ENCODE data around the gene HERC3. TPM values are rescaled to one million over a fixed set of nuclear protein-coding genes. Genes with fewer than 3 reads are reported as not detected.

Gene HERC3
- total and polyA plus RNA-seq, 8 donors: 4.4 to 58.0 (median 34.2) TPM

DNA sequence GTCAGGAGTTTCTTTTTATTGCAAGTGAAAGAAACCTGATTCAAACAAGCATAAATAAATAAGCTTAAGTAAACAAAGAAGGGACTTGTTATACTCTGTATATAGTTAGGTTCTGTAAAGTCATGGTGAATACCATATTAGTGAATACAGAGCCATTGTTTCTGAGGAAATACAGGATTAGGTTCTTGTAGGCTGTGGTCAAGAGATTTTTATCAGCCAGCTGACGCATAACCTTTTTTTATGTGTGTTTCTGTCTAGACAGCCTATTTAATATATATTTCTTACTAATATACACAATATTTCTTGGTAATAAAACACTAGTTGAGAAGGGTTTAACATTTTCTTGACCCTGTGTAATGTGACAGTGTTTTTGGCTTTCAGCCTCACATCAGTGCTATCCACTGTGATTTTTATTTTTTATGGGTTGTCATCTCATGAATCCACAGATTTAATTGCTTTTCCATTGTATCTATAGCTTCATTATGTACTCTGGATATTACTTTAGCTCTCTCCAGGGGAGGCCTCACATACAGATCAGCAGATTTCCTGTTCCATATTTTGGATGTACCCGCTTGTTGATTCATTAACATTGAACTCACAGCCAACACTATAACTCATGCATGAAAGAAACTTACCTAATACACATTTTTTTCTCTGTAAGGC lies 8.0 kb downstream of the HERC3 start:
- H3K36me3 ChIP-seq: peaks cover 6 to 19% (median 17%) of the 10 kb centered on the region in 4 donors
- WGBS, 5 donors: 60 to 74% (median 67%) methylated on average over 2 of the region's 2 CpGs
- no peak for TF ChIP-seq POLR2A (IDR thresholded peaks at IDR 0.05)
- peaks cover 11 to 64% (median 44%) of the 10 kb centered on the region in 4 donors for H3K4me1 ChIP-seq
- no peaks in the 10 kb centered on the region for H3K27me3 ChIP-seq
- H3K4me3 ChIP-seq: no peak overlapping the region
- intact Hi-C loops (cut with DNase I; ENCODE audit: low total_unique reads): no loop called here
- DNase-seq: no peak
- H3K27ac ChIP-seq: peak overlapping the region in 4 of 5 donors; percentile 45 to 68 (median 57)
- H3K9me3 ChIP-seq: no peaks in the 10 kb centered on the region

GRCh38 chr4:88604978-88605678 lies 12.8 kb downstream of the HERC3 start:
- intact Hi-C loops (cut with DNase I; ENCODE audit: low total_unique reads): no loop called here
- Histone ChIP-seq H3K36me3 (peaks cover 0 to 39% (median 29%) of the 10 kb centered on the region in 4 donors), H3K27ac (no peak overlapping the region), H3K27me3 (no peaks in the 10 kb centered on the region), H3K4me1 (peaks cover 2 to 40% (median 21%) of the 10 kb centered on the region in 4 donors), H3K9me3 (no peaks in the 10 kb centered on the region), H3K4me3 (no peak overlapping the region)
- 89 to 100% (median 89%) methylated on average over 1 of the region's 1 CpG for whole genome bisulfite sequencing, 5 donors
- TF ChIP-seq POLR2A (IDR thresholded peaks at IDR 0.05) (no peak), CTCF (IDR thresholded peaks at IDR 0.05) (no peak), POLR2AphosphoS5 (IDR thresholded peaks at IDR 0.05) (no peak), EP300 (IDR thresholded peaks at IDR 0.05) (no peak)
- DNase-seq: no peak

DNA sequence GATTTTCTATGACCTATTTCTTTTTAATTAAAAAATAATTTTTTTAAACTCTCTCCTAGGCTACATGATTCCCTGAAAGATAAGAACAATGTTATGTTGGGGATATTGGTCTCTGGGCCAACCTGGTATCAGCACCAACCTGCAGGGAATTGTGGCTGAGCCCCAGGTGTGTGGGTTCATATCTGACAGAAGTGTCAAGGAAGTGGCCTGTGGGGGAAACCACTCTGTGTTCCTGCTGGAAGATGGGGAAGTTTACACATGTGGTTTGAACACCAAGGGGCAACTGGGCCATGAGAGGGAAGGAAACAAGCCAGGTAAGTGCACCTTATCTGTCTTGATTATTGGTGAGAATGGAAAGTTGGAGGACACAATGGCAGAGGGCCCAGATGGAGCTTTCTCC lies 13.5 kb downstream of the HERC3 start:
- Histone ChIP-seq H3K36me3 (peaks cover 0 to 39% (median 29%) of the 10 kb centered on the region in 4 donors), H3K27me3 (no peaks in the 10 kb centered on the region), H3K27ac (no peak overlapping the region), H3K4me1 (peaks cover 8 to 40% (median 21%) of the 10 kb centered on the region in 4 donors), H3K4me3 (no peak overlapping the region), H3K9me3 (no peaks in the 10 kb centered on the region)
- no peak for DNase-seq
- TF ChIP-seq POLR2AphosphoS5 (IDR thresholded peaks at IDR 0.05) (no peak), POLR2A (IDR thresholded peaks at IDR 0.05) (no peak), CTCF (IDR thresholded peaks at IDR 0.05) (no peak), EP300 (IDR thresholded peaks at IDR 0.05) (no peak)
- intact Hi-C loops (cut with DNase I; ENCODE audit: low total_unique reads): no loop called here

GRCh38 chr4:88606832-88607231 lies 14.6 kb downstream of the HERC3 start:
- Histone ChIP-seq H3K27ac (no peak overlapping the region), H3K4me1 (peaks cover 18 to 43% (median 31%) of the 10 kb centered on the region in 4 donors), H3K36me3 (peaks cover 0 to 39% (median 29%) of the 10 kb centered on the region in 4 donors), H3K27me3 (no peaks in the 10 kb centered on the region), H3K4me3 (no peak overlapping the region), H3K9me3 (no peaks in the 10 kb centered on the region)
- 95 to 100% (median 100%) methylated on average over 1 of the region's 1 CpG for WGBS, 5 donors
- intact Hi-C loops (cut with DNase I; ENCODE audit: low total_unique reads): no loop called here
- DNase-seq: no peak
- TF ChIP-seq POLR2AphosphoS5 (IDR thresholded peaks at IDR 0.05) (no peak), EP300 (IDR thresholded peaks at IDR 0.05) (no peak), CTCF (IDR thresholded peaks at IDR 0.05) (no peak), POLR2A (IDR thresholded peaks at IDR 0.05) (no peak)
